Suprapubic skin (tissue), 4 donors: ENCODE results near the gene DIAPH3. TPM values are rescaled to one million over a fixed set of nuclear protein-coding genes. Genes with fewer than 3 reads are reported as not detected.

Experiments
- DNase-seq, 2 donors: peaks; one replicate each; pipeline ENCODE4 v3.0.0-alpha.2; 2019; ENCODE audit warnings: low spot score in 2 of 2
- H3K27ac ChIP-seq: fragments of 200-600 bp; sonication (generic); one replicate; pipeline ENCODE4 v1.5.1; 2019
- H3K27me3 ChIP-seq: fragments of 200-600 bp; sonication (generic); one replicate; pipeline ENCODE4 v1.5.1; 2019
- H3K36me3 ChIP-seq: fragments of 200-600 bp; sonication (generic); one replicate; pipeline ENCODE4 v1.5.1; 2019
- H3K4me1 ChIP-seq: fragments of 200-600 bp; sonication (generic); one replicate; pipeline ENCODE4 v1.5.1; 2019
- H3K4me3 ChIP-seq: fragments of 200-600 bp; sonication (generic); one replicate; pipeline ENCODE4 v1.5.1; 2019; ENCODE audit warnings: mild to moderate bottlenecking
- H3K9me3 ChIP-seq: fragments of 200-600 bp; sonication (generic); one replicate; pipeline ENCODE4 v1.5.1; 2019
- EP300 ChIP-seq: sonication (generic); formaldehyde crosslinking; IDR thresholded peaks from one replicate; pipeline ENCODE4 v1.6.1; 2017; ENCODE audit warnings: antibody characterized with exemption
- POLR2A ChIP-seq, 2 donors: fragments of 450-650 bp; IDR thresholded peaks; one replicate each; pipeline ENCODE4 v1.6.1; 2017; ENCODE audit warnings: antibody characterized with exemption in 2 of 2, mild to moderate bottlenecking in 2 of 2, moderate library complexity in 2 of 2
- POLR2AphosphoS5 ChIP-seq, 3 donors: sonication (generic); formaldehyde crosslinking; IDR thresholded peaks; one replicate each; pipeline ENCODE4 v1.6.1; 2017; ENCODE audit warnings: antibody characterized with exemption in 3 of 3
- whole genome bisulfite sequencing: methylation state at CpG from one replicate; pipeline ENCODE4 v1.1.5; 2018; 5-methylcytosine and 5-hydroxymethylcytosine counted together
- total RNA-seq, 4 donors: library from RNA; depleted of rRNA; stranded (reverse); fragments of >200 nt; gene quantifications; one replicate each; pipeline ENCODE4 v1.1.0, GENCODE V29; 2016
- TF ChIP-seq, protein P1 (sequence below), 2 donors: fragments of 200-600 bp in 1 of 2; fragments of 450-650 bp in 1 of 2; sonication (generic) in 1 of 2; IDR thresholded peaks; one replicate each; pipeline ENCODE4 v1.5.1; 2016 to 2019; ENCODE audit warnings: antibody characterized with exemption in 2 of 2, mild to moderate bottlenecking in 1 of 2, moderate library complexity in 1 of 2

DIAPH3 gene
- total RNA-seq, 4 donors from 2014 or later: 0.93 to 3.0 (median 2.3) TPM

DNA sequence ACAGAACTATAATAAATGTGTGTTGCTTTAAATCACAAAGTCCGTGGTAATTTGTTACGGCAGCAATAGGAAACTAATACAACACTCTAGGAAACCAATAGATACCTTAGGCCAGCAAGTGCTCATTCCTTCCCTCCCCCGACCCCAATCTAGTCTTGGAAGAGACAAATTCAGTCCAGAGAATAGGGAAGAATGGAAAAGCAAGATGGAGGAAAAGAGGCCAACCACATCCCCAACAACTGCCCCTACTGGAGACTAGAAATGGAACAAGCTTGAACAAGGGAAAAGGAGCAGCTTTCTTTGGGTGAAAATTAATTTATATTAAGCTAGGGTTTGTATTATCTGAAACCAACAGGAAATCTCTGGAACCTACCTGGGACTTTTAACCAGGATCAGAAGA, 54.4 kb downstream of the DIAPH3 start:
- H3K27me3 ChIP-seq: no peaks in the 10 kb centered on the region
- TF ChIP-seq POLR2A (IDR thresholded peaks at IDR 0.05) (no peak), POLR2AphosphoS5 (IDR thresholded peaks at IDR 0.05) (no peak), EP300 (no peak)
- TF ChIP-seq, protein P1, sequence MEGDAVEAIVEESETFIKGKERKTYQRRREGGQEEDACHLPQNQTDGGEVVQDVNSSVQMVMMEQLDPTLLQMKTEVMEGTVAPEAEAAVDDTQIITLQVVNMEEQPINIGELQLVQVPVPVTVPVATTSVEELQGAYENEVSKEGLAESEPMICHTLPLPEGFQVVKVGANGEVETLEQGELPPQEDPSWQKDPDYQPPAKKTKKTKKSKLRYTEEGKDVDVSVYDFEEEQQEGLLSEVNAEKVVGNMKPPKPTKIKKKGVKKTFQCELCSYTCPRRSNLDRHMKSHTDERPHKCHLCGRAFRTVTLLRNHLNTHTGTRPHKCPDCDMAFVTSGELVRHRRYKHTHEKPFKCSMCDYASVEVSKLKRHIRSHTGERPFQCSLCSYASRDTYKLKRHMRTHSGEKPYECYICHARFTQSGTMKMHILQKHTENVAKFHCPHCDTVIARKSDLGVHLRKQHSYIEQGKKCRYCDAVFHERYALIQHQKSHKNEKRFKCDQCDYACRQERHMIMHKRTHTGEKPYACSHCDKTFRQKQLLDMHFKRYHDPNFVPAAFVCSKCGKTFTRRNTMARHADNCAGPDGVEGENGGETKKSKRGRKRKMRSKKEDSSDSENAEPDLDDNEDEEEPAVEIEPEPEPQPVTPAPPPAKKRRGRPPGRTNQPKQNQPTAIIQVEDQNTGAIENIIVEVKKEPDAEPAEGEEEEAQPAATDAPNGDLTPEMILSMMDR (IDR thresholded peaks at IDR 0.05): no peak
- whole genome bisulfite sequencing: 100% methylated on average over 3 of the region's 3 CpGs
- no peak overlapping the region for H3K27ac ChIP-seq
- no peaks in the 10 kb centered on the region for H3K36me3 ChIP-seq
- H3K4me3 ChIP-seq: no peak overlapping the region
- H3K4me1 ChIP-seq: no peaks in the 10 kb centered on the region
- no peaks in the 10 kb centered on the region for H3K9me3 ChIP-seq
- no peak for DNase-seq

DNA sequence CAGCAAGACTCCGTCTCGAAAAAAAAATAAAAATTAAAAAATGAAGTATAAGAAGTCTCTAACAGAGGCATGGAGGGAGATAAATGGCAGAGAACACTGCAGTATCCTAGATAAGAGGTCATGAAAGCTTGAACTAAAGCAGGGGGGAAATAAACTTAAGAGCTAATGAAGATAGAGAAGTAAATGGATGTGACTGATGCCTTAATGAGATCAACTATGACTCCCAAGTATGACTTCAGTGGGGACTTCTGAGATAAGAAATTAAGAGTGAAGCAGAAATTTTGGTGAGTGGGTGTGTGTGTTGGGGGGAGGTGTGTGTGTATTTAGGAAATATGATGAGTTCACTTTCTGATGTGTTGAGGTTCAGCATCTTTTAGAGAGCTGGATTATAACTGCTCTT, 55.1 kb downstream of the DIAPH3 start:
- Histone ChIP-seq H3K27ac (no peak overlapping the region), H3K9me3 (no peaks in the 10 kb centered on the region), H3K4me1 (no peaks in the 10 kb centered on the region), H3K4me3 (no peak overlapping the region), H3K36me3 (no peaks in the 10 kb centered on the region), H3K27me3 (no peaks in the 10 kb centered on the region)
- TF ChIP-seq POLR2AphosphoS5 (IDR thresholded peaks at IDR 0.05): no peak
- TF ChIP-seq, protein P1 (IDR thresholded peaks at IDR 0.05): no peak
- TF ChIP-seq EP300: no peak
- TF ChIP-seq POLR2A (IDR thresholded peaks at IDR 0.05): no peak
- no peak for DNase-seq
- 94% methylated on average over 2 of the region's 2 CpGs for WGBS

DNA sequence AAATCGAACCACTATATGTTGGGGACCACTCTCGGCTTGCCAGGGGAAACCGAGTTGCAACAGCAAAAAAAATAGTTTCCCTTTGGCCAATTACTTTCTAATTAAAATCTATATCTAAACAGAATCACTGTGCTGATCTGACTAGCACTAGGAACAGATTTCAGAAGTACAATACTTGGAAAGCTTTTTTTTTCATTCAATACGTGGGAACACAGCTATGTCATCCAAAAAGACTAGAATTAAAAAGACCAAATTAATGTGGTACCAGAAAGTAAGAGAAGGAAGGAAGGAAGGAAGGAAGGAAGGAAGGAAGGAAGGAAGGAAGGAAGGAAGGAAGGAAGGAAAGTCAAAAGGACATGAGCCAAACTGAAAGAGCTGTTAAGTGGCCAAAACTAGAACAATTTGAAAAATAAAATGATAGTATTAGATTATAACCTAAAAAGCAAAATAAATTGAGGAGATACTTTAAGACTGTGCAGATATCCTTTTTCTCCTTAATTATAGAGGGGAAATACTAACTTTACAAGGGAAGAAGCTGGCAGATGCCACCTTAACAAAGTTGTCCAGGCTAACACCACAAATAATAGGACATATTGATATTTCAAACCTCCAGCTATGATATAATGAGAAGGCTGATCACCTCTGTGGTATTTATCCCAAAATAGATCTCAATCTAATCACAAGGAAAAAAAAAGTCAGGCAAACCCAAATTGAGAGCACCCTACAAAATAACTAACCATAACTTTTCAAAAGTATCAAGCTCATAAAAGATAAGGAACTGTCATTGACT, 63.9 kb downstream of the DIAPH3 start:
- TF ChIP-seq EP300 (no peak), POLR2A (IDR thresholded peaks at IDR 0.05) (no peak), POLR2AphosphoS5 (IDR thresholded peaks at IDR 0.05) (no peak)
- TF ChIP-seq, protein P1 (IDR thresholded peaks at IDR 0.05): no peak
- no peaks in the 10 kb centered on the region for H3K4me1 ChIP-seq
- no peak overlapping the region for H3K27ac ChIP-seq
- H3K27me3 ChIP-seq: no peaks in the 10 kb centered on the region
- H3K9me3 ChIP-seq: no peaks in the 10 kb centered on the region
- no peak overlapping the region for H3K4me3 ChIP-seq
- DNase-seq: no peak
- WGBS: 83% methylated on average over 4 of the region's 4 CpGs
- H3K36me3 ChIP-seq: no peaks in the 10 kb centered on the region

DNA sequence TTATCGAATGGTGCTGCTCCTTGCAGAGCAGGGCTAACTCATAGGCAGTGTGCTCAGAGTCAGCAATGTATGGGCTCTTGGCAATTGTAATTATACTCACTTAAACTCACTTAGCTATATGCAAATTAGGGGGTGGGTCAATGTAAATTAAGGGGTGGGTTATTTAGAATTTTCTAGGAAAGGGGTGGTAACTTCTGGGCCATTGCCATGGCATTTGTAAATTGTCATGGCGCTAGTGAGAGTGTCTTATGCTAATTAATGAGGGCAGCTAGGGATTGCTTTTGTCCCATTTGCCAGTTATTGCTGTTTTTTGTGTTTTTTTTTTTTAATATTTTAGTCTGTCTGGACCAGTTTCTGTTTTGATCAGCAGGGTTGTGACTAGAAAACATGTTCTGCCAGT, 68.4 kb downstream of the DIAPH3 start:
- no peak overlapping the region for H3K4me3 ChIP-seq
- no peaks in the 10 kb centered on the region for H3K4me1 ChIP-seq
- 92% methylated on average over 2 of the region's 2 CpGs for WGBS
- no peaks in the 10 kb centered on the region for H3K27me3 ChIP-seq
- no peaks in the 10 kb centered on the region for H3K9me3 ChIP-seq
- DNase-seq: no peak
- H3K27ac ChIP-seq: no peak overlapping the region
- H3K36me3 ChIP-seq: no peaks in the 10 kb centered on the region
- TF ChIP-seq POLR2A (IDR thresholded peaks at IDR 0.05) (no peak), POLR2AphosphoS5 (IDR thresholded peaks at IDR 0.05) (no peak), EP300 (no peak)
- TF ChIP-seq, protein P1 (IDR thresholded peaks at IDR 0.05): no peak

- DNase-seq: no peak
- Histone ChIP-seq H3K4me3 (no peak overlapping the region), H3K9me3 (no peaks in the 10 kb centered on the region), H3K36me3 (no peaks in the 10 kb centered on the region), H3K27ac (no peak overlapping the region), H3K27me3 (no peaks in the 10 kb centered on the region), H3K4me1 (no peaks in the 10 kb centered on the region)
- 91% methylated on average over 8 of the region's 8 CpGs for WGBS
- no peak for TF ChIP-seq POLR2A (IDR thresholded peaks at IDR 0.05)
- TF ChIP-seq, protein P1 (IDR thresholded peaks at IDR 0.05): no peak
- no peak for TF ChIP-seq EP300
- no peak for TF ChIP-seq POLR2AphosphoS5 (IDR thresholded peaks at IDR 0.05)
Measured at GRCh38 chr13:60094385-60095088, 69.2 kb downstream of the DIAPH3 start.
